BE2C (cell line): ENCODE measurements around the gene MIGA2.

Experiments
- DNase-seq: peaks from one replicate; pipeline ENCODE4 v3.0.0-alpha.2; 2020
- H3K27me3 ChIP-seq: fragments of 250-450 bp; sonication (Bioruptor Pico); 2 replicates; pipeline ENCODE4 v1.5.1; 2020; ENCODE audit warnings: mild to moderate bottlenecking
- H3K36me3 ChIP-seq: fragments of 250-450 bp; sonication (Bioruptor Pico); 2 replicates; pipeline ENCODE4 v1.5.1; 2020; ENCODE audit warnings: mild to moderate bottlenecking
- H3K4me1 ChIP-seq: fragments of 250-450 bp; sonication (Bioruptor Pico); 2 replicates; pipeline ENCODE4 v1.5.1; 2020
- H3K4me3 ChIP-seq: 2 replicates; pipeline ENCODE4 v1.5.1; 2011; ENCODE audit warnings: low read depth, low read length
- H3K9me3 ChIP-seq: fragments of 250-450 bp; sonication (Bioruptor Pico); 2 replicates; pipeline ENCODE4 v1.5.1; 2020
- TF ChIP-seq, protein P1 (sequence below): IDR thresholded peaks from 2 replicates; pipeline ENCODE4 v1.5.1; 2012; ENCODE audit warnings: mild to moderate bottlenecking, low read depth, low read length

MIGA2 gene

DNA sequence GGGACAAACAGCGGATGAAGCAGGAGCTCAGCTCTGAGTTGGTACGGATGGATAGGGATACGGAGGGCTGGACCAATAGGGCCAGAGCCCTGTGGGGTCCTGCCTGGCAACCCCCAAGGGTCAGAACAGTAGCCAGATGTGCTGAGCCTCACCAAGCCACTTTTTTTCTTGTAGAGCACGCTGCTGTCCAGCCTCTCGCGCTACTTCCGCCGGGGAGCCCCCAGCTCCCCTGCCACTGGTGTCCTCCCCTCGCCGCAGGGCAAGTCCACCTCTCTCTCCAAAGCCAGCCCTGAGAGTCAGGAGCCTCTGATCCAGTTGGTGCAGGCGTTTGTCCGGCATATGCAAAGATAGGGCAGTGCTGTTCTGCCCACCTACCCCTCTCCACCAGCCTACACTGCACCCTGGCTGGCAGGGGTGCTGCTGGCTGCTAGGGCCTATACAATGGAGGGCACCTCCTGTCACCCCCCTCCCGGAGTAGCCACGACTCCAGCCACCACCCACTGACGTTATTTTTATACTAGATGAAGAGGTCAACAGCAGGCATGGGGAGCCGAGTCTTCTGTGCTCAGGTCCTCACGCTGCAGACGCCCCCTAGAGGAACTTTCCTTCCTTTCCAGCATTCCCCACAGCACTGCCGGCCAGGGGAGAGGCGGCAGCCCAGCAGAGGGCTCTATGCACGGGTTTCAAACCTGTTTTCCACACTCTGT is 29.9 kb upstream of the MIGA2 start:
- no peak overlapping the region for H3K4me3 ChIP-seq
- H3K36me3 ChIP-seq = peaks cover 68% of the 10 kb centered on the region
- TF ChIP-seq, protein P1, sequence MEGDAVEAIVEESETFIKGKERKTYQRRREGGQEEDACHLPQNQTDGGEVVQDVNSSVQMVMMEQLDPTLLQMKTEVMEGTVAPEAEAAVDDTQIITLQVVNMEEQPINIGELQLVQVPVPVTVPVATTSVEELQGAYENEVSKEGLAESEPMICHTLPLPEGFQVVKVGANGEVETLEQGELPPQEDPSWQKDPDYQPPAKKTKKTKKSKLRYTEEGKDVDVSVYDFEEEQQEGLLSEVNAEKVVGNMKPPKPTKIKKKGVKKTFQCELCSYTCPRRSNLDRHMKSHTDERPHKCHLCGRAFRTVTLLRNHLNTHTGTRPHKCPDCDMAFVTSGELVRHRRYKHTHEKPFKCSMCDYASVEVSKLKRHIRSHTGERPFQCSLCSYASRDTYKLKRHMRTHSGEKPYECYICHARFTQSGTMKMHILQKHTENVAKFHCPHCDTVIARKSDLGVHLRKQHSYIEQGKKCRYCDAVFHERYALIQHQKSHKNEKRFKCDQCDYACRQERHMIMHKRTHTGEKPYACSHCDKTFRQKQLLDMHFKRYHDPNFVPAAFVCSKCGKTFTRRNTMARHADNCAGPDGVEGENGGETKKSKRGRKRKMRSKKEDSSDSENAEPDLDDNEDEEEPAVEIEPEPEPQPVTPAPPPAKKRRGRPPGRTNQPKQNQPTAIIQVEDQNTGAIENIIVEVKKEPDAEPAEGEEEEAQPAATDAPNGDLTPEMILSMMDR = peak; percentile 99
- H3K4me1 ChIP-seq = peaks cover 17% of the 10 kb centered on the region
- peak; percentile 84 for DNase-seq
- H3K9me3 ChIP-seq = no peaks in the 10 kb centered on the region
- no peaks in the 10 kb centered on the region for H3K27me3 ChIP-seq

DNA sequence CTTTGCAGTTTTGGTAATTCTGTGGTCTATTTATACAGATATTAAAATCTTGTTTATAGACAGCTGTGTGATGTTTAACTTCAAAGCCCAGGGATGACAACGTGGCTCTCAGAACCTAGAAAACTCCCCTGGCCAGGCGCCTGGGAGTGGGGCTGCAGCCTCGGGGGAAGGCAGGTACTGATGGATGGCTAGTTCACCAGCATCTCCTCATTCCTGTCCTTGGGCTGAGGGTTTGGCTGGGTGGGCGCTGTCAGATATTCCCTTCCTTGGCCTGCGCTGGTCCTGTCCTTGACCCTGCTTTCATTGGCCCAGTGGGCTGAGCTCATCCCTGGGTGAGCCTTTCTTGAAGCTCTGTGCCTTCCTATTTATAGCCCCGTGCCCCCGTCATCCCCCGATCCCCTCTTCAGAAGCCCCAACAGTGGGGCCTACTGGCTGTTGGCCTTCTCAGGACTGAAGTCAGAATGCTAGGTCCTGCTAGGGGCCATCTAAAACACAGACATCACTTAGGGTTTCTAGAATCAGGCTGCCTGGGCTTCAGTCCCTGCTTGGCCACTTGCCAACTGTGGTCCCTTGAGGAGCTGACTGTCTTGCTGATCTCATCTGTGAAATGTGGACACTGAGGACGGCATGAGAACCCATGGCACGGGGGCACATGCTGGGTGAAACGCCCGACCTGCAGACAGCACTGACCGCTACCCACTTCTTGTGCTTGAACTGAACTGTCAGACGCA is 29.2 kb upstream of the MIGA2 start:
- Histone ChIP-seq H3K27me3 (no peaks in the 10 kb centered on the region), H3K4me3 (no peak overlapping the region), H3K36me3 (peaks cover 62% of the 10 kb centered on the region), H3K4me1 (peaks cover 21% of the 10 kb centered on the region), H3K9me3 (no peaks in the 10 kb centered on the region)
- DNase-seq = peak; percentile 79
- TF ChIP-seq, protein P1 = no peak

DNA sequence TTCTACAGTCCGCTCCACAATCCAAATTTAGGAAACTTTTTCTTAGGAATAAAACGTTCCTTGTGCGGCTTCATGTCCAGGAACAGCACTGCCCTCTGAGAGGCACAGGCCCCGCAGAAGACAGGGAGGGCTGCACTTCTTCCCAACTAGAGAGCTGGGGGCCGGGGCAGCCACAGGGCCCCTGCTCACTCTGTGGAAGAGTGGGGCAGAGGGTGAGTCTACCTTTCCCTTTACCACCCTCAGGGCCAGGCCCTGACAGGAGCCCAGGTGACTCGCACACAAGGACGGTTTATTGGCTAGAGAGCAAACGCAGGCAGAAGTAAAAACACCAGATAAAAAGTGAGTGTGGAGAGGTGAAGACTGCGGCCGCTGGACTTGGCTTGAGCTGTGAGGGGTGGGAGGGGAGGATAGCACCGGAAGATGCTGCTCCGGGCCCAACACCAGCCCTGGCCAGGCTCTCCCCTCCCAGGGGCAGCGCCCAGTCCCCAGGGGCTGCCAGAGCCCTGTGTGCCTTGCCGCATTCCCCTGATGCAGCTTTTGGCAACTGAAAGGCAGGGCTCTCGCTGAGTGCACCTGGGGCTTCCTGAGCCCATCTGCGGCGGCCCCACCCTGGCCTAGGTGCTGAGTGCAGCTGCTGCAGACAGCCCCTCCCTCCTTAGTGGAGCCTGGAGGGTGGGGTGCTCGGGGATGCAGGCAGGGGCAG is 28.5 kb upstream of the MIGA2 start:
- Histone ChIP-seq H3K4me1 (peaks cover 21% of the 10 kb centered on the region), H3K36me3 (peaks cover 61% of the 10 kb centered on the region), H3K4me3 (no peak overlapping the region), H3K9me3 (no peaks in the 10 kb centered on the region), H3K27me3 (no peaks in the 10 kb centered on the region)
- DNase-seq = no peak
- TF ChIP-seq, protein P1 = no peak

DNA sequence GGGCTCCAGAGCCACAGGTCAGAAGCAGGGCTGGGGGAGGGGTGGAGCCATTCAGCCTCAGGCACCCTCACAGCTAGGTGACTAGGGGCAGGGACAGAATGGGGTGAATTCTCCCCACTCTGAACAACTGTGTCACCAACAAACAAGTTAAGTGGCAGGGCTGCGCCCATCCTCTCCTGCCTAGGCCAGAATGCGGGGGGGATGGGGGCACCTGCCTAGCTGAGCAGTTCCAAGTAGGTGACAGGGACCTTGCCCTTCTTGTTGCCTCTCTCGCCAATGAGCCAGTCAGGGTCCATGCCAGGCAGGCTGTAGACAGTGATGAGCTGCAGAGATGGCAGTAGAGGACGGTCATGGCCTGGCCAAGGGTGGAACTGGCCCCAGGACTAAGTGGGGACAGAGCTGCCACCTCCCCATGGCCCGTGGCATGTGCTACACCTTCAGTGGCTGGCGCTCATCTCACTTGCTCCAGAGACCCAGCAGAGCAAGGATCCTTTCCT is 27.9 kb upstream of the MIGA2 start:
- Histone ChIP-seq H3K4me3 (no peak overlapping the region), H3K27me3 (no peaks in the 10 kb centered on the region), H3K9me3 (no peaks in the 10 kb centered on the region), H3K4me1 (peaks cover 21% of the 10 kb centered on the region), H3K36me3 (peaks cover 61% of the 10 kb centered on the region)
- TF ChIP-seq, protein P1 = no peak
- no peak for DNase-seq

DNA sequence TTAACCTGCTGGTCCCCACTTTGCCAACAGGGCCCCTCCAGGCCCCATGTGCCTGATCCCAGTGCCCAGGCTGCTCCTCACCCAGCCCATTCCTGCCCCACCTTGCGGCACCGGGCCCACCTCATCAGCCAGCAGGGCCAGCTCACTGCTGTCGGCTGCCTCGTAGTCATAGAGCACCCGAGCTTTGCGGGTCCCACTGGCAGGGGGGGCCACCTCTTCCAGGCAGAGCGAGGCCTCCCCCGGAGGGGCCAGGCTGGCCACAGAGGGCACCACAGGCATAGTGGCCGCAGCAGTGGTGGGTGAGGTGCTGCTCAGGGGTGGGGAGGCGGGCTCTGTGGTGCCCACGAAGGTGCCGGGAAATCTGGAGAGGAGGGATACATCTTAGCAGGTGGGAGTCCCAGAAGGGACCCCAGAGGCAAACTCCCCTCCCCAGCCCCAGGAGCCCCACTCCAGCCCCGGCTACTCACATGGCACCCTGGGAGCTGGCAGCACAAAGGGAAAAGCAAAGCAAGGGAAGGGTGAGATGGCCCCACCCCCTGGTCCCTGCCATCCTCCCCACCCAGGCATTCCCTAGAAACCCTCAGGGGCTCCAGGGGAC is 27.3 kb upstream of the MIGA2 start:
- no peak overlapping the region for H3K4me3 ChIP-seq
- H3K4me1 ChIP-seq = peaks cover 21% of the 10 kb centered on the region
- TF ChIP-seq, protein P1 = no peak
- peaks cover 65% of the 10 kb centered on the region for H3K36me3 ChIP-seq
- DNase-seq = no peak
- no peaks in the 10 kb centered on the region for H3K9me3 ChIP-seq
- no peaks in the 10 kb centered on the region for H3K27me3 ChIP-seq
